GM21515 (cell line): ENCODE measurements around the gene HOXC10.

Source experiments
- ATAC-seq: cut with Tn5 transposase; IDR thresholded peaks from one replicate; pipeline ENCODE4 v1.9.1; 2021; ENCODE audit not compliant: unreplicated experiment

Gene HOXC10

DNA sequence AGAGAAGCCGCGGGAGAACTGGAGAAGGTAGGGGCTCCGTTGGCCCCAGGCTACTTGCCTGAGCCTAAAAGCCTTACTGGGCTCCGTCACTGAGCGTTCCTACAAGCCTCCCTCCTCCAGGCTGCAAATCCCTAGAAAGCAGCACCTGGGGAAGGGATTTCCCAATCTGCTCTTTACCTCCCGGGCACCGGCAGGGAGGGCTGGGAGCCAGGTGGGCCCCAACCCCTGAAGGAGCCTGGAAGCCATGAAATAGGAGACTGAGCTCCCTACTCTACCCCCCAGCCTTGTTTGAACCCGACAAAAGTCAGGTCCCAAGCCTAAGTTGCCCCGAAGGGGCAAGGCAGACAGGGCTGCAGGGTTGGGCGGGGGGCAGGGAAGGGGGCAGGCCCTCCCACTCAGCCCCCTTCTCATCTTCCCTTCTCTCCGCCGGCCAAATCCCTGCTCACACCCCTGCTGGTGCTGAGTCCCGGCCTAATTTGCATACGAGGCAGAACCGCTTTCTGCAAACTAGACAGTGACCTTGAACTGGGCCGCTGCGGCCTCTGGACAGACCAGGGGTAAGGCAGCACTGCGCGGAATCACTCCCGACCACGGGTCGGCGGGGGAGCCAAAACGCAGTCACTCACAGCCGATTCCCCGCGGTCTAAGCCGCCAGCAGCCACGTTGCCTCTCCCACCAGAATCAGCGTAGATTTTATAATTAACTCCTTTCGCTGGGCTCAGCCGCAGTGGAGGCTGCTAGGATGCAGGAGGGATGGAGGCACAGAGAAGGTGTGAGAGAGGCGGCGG is 34.0 kb upstream of the HOXC10 start:
- ATAC-seq = no peak

DNA sequence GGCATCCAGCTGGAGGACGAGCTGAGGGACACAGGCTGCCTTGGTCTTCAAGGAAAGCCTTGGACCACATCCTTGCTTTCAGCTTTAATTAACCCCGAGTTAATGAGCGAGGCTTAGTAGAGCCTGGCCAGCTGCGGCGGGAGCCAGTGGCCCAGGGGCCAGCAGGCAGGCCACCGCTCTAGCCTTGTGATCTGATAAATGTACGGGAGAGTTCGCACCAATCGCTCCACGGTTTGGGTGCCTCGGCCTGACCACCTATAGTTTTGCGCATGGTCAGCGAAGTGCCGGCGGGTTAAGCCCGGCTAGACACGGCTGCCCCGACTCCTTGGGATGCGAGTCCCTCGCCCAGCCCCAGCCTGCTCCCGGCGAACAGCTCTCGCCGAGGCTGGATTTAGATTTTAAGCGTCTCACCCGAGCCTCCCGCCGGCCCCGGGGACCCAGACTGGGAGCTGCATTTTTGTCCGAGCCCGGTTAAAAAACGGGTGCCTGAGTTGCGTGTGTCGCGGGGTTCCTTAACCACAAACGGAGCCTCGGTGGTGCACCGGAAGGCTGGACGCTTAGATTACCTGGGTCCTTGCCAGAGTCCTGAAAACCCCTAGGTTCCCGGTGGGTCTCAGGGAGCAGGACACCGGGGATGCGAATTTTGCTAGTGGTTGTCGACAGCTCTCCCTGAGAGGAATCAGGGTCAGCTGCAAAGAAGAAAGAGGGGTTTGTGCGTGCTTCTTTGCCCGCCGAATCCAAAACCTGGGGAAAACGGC is 33.2 kb upstream of the HOXC10 start:
- ATAC-seq = no peak

DNA sequence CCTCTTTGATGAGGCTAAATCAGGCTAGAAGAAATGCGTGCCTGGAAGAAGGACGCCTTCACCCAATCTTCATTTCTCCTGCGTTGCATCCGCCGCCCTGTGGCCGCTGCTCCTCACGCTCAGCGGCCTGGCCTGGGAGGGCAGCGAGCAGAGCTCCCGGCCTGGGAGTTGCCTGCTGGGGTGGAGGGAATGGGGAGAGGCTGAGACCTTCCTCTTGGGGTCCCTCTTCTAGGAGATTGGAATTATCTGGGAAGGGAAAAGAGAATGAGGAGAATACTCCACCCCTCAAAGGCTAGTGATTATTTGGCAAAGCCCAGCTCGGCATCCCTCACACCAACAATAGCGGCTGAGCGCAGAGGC is 32.6 kb upstream of the HOXC10 start:
- no peak for ATAC-seq

DNA sequence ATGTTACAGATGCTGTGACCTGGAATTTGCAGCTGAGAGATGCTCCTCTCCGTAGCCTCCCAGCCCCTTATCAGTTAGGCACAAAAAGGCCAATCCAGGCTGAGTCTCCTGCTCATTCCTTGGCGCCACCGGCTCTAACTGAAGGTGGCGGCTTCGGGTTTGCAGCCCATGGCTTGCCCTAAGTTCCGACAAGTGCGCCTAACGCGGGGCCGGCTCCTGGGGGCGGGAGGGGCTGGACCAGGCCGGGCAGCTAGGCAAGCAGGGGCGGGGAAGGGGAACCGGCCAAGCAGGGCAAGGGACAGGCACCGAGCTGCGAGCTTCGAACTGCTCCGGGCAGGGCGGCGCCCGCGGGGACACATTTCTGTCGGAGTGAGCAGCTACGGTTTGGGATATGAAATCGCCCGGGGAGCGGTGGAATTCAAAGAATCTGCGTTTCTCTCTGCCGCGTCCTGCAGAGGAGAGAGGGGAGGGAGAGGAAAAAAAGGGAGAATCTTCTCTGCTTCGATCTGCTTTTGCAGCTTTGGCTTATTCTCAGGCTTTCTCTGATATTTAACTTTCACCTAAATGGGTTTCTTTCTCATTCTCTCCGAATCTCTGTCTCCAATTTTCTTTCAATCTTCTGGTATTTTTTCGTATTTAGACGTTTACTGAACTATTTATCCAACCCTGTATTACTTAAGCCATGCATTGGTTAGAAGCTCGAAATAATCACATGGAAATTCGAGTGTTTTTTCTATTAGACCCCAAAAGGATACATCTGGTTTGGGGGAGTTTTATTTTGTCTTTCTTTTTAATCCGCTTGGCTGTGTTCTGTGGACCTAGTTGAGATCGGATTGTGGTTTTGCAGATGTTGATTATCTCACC is 31.8 kb upstream of the HOXC10 start:
- ATAC-seq = no peak

DNA sequence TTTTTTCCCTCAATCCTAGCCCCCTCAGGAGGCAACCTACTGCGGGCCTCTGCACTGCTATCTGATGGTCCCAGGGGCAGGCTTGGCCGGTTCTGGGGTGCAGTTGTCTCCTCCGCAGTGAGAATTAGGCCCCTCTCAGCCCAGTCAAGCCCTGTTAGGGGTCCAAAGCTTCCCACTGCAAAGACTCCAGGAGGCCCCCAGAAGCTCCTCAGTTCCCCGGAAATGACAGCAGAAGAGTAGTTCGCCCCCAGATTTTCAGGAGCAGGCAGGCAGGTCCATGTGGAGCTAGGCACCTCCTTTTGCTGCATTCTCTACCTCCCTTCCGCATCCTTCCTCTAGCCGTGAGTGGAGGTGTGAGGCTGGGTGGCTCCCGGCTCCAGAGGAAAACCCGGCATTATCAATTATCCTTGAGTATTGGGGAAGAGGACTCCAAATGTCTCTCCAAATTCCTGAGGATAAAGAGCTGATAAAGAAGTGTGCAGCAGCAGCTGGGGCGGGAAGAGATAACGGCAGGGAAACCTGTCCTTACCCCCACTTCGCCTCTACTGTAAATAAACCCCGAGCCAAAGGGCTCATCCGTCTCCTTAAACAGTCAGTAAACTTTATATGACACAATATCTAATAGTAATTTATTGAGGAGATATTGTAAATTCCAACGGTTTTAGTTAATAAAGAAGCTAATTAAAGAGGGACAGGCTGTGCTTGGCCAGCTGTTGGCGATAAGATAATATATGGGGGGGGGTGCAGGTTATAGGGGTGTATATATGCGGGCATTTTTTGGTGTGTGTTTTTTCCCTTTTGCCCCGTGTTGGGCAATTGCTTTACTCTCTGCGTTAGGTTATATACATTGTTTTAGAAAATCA is 30.9 kb upstream of the HOXC10 start:
- ATAC-seq = no peak

DNA sequence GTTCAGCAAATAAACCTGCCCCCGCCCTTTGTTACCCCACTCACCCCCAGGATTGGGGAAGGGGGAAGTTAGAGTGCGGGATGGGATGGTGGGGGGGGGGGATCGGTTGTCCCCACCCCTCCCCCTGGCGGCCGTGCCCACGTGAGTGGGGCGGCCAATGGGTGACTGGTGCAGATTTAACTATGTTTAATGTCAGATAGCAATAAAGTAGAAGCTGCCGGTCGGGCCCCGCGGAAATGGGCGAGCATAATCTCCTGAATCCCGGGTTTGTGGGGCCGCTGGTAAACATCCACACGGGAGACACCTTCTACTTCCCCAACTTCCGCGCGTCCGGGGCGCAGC is 30.3 kb upstream of the HOXC10 start, which contains the start of gene HOXC12:
TSS of gene HOXC12 (plus strand) at position 210 of the 342 bp plus-strand sequence. CDS start at position 237, 27 bp downstream.
- no peak for ATAC-seq

DNA sequence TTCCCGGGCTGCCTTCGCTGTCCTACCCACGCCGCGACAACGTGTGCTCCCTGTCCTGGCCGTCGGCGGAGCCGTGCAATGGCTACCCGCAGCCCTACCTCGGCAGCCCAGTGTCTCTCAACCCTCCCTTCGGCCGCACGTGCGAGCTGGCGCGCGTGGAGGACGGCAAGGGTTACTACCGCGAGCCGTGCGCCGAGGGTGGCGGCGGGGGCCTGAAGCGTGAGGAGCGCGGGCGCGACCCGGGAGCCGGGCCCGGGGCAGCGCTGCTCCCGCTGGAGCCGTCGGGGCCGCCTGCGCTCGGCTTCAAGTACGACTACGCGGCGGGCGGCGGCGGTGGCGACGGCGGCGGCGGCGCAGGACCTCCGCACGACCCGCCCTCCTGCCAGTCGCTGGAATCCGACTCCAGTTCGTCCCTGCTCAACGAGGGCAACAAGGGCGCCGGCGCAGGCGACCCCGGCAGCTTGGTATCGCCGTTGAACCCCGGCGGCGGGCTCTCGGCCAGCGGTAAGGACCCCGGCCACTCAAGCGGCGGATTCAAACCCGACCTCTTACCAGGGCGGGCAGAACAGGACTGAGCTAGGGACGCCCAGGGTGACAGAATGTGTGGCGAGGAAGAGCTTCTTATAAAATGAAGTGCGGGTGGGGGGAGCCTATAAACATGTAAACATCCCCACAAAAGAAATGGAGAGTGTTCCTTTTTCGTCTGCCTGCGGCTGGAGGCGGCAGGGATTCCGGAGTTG is 29.7 kb upstream of the HOXC10 start:
- no peak for ATAC-seq

DNA sequence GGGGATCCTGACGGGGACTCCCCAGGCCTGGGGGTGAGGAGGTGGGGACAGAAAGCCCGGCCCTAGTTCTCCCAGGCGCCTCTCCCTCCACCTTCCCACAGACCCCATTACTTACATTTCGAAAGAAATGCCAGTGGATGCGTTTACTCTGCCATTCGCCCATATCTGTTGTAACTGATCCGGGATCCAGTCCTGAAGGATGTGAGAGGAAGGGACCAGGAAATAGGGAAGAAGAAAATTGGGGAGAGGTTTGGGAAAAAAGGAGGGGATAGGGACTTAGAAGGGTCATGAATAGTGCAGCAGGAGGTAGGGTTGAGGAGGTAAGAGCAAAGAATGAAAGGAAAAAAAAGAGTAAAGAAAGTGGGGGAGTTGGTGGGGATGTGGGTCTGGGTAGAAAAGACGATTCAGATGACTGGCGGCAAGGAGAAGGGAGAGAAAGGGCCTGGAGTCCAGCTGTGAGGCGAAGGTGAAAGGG is 29.1 kb upstream of the HOXC10 start:
- no peak for ATAC-seq

DNA sequence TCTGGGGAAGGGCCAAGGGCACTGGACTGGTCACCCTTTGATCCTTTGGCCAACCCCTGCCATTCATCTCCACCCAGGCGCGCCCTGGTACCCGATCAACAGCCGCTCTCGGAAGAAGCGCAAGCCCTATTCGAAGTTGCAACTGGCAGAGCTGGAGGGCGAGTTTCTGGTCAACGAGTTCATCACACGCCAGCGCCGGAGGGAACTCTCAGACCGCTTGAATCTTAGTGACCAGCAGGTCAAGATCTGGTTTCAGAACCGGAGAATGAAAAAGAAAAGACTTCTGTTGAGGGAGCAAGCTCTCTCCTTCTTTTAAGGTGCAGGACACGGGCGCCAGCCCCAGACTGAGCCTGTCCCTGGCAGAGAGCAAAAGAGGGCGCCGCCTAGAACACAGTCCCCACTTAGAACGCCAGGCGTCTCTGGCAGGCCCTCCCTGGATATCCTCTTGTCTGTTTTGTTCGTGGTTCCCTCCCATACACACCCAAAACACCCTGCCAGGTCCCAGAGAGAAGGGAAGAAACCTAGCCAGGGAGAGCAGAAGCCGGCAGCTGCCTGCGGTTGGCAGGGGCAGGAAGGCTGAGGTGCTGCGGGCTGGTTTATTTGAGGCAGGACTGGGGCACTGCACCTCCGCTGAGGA is 28.6 kb upstream of the HOXC10 start:
- no peak for ATAC-seq

DNA sequence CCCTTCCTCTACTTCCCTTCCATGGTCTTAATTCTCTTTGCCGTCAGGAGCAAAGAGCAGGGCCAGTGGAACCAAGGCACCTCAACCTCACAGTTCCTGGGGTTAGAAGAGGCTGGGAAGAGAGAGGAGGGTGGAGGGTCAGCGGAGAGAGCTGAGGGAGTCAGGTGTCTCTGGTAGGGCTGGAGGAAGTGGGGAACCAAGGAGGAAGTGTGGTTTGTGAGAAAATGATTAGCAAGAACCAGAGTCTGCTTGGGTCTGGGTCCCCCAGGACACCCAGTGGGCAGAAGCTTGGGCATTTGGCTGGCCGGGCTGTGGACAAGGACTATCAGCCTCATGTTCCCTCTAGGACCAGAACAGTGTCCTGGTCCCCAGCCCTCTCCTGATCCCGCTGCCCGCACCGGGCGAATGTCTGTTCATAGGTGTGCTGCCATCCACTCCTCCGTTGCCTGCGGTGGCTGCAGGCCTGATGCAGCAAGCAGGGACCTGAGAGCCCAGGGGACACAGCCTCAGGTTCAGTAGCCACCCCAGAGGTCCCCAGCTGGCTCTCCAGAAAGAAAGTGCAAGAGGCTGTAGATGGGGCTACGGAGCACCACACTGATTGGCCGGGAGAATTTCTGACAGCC is 27.9 kb upstream of the HOXC10 start:
- ATAC-seq = no peak

DNA sequence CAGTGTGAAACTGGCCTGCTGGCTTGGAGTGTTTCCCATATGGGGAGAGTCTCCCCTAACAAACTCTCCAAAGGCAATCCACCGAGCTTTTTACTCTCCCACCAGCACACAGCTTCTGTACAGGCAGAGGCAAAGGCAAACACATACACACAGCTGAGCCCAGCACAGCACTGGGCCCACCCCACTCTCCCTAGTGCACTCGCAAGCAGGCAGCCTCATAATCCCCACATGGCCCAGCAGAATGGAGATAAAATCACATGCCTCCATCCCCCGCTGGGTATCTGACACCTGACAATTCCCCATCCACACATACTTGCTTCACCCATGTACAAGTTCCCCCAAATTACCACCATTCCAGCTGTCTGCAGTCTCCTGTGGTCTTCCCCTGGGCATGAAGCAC is 26.8 kb upstream of the HOXC10 start:
- no peak for ATAC-seq

DNA sequence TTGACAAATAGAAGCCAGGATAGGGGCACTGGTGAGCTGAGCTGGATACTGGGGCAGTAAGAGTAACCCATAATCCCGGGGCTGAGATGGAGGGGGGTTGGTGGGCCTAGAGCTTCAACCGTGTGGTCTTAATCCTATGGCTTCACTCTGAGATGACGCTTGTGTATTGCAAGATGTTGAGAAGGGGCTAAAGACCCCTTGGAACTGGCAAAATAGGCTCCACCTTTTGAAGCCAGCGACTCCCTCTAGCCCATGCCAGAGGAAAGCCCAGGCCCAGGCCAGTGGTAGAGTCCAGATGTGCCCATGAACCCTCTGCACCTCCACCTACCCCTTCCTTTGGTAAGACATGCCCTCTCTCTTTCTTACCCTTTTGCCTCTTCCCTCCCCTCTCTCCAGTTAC is 25.6 kb upstream of the HOXC10 start:
- ATAC-seq = no peak

DNA sequence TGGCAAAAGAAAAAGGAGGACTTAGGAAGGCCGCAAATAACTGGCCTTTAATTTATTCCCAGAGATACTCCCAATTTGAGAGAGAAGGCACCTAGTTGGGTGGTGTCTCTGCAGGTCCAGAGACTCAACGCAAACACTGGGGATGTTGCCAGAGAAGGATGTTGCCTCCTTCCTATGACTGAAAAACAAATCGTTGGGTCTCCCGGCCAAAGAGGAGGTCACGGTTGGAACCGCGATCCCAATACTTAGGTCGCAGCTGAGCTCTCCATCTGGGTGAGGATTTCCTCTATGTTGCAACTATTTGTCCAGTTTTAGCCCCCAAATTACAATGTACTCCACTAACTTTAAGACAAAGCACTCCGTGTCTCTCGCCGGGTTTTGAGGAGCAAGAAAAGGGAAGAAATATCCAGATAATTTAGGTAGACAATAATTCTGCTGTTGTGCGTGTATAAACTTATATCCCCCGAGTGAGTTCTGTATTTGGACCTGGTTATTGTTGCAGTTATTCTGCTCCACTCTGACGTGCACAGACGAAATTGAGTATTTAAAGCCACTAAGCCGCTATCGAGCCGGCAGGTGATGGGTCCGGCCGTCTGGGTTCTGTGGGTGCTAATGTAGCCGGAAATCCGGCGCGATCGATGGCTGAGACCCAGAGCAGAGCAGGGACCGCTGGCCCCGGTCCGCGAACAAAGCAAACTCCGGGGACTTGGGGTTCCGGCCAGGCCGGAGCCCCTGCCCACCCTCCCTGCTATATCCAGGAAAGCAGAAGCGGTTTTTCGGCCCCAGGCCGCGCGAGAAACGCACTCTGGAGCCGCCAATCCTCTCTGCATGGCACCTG is 24.5 kb upstream of the HOXC10 start:
- ATAC-seq = no peak

DNA sequence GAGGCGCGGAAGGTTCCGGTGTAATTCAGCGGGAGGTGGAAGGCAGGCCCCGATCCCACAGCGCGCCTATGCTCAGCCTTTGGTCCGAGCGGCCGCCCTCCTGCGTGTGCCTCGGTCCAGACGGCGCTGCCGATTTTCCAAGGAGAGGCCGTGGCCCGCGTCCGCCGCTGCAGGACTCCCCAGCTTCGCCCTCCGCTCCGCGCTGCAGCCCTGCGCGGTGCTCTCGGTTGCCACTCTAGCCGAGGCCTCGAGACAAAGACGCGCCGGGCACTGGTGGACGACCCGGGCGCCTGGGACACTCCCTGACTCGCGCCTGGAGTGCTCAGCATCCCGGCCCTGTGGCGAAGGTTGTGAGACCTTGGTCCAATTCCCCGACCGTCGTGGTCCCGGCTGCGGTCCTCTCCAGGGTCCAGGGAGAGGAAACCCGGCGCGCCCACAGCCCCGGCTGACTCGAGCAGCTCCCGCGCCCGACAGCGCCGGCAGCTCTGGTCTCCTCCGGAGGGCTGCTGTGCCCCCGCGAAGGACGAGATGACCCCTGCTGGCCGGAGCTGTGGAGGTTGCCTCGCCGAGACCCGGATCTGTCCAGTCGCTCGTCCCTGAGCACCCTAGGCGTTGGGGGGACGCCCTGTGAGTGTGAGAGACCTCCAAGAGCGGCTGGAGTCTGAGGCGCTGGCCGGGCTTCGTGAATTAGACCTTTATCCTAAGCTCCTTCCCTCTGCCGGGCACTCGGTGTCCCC is 23.8 kb upstream of the HOXC10 start:
- no peak for ATAC-seq

DNA sequence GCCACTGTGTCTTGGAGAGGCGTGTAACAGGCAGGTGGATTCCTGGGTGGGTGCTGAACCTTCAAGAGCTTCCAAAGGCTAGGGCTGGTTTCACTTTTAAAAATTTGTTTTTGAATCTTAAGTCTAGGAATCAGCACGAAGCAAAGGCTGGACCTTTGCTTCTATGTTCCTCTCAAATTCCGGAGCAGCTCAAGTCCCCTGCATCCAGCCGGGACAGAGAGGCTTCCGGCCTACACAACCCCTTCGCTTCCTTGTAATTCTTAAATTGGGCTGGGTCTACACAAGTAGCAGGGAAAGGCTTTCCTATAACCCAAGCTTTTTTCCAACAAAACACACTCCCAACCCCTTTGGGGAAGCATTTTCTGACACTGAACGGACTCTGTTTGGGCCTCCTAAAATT is 21.9 kb upstream of the HOXC10 start:
- no peak for ATAC-seq

DNA sequence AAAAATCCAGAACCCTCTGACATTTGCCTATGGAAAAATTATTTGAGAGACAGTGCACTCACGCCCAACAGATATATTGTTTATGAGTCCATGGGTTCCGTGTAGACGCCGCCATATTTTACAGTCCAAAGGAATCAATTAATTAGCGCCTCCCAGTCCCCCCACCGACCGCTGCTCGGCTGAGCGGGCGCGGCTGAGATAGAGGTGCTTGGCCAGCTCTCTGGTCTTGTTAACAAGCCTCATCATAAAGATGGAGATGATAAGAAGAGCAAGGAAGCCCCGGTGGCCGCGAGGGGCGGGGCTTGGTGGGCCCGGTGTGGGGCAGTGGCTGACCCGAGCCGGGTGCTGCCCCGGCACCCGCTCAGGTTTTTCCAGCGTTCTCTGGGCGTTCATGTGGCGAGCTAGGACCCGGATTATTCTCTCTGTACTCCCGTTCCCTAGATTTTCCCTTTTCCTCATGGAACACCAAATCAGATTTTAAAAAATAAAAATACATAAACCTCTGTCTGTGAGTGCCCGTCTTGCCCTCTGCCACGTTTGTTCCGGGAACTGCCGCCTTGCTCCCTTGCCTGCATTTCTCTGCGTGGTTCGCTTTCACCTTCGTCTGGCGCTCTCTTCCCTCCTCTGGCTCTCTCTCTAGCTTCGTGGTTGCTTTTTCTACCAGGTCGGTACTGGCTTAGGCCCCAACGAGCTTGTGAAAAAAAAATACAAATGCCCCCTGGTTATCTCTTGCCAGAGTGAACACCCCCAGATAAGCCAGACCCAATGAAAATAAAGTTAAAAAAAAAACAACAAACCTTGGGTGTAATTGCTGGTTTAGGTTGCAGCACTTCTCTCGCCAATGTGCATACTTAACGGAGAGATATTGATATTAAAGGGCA is 21.3 kb upstream of the HOXC10 start:
- no peak for ATAC-seq
